H1 (cell line): ENCODE measurements around the gene OGFRL1. TPM values are rescaled to one million over a fixed set of nuclear protein-coding genes. Genes with fewer than 3 reads are reported as not detected.

Experiments
- CTCF ChIA-PET: fragments of 300-600 bp; sonication (Branson Sonifier 250); formaldehyde crosslinking; loops from one replicate; lab custom pipeline; 2021; ENCODE audit not compliant: partially characterized antibody; lab: Charles Lee
- POLR2A ChIA-PET: fragments of 300-600 bp; sonication (Branson Sonifier 250); formaldehyde crosslinking; loops from one replicate; lab custom pipeline; 2021; ENCODE audit warnings: inconsistent platforms; ENCODE audit not compliant: partially characterized antibody; lab: Charles Lee
- DNase-seq, 2 experiments: peaks; one replicate each; pipeline versions ENCODE4 v3.0.0 to v3.0.0-alpha.2; 2010 to 2022; ENCODE audit warnings: low spot score in 2 of 2, low read depth in 1 of 2, mixed read lengths in 1 of 2
- FAIRE-seq: peaks from 2 replicates; lab custom pipeline; 2011; peaks lifted over from hg19 to GRCh38; lab: Jason Lieb, UNC
- H2AFZ ChIP-seq: 2 replicates; pipeline ENCODE4 v1.8.1; 2012; ENCODE audit warnings: low read length, inconsistent platforms
- H2AK5ac ChIP-seq: 2 replicates; pipeline ENCODE4 v1.6.1; 2013; ENCODE audit warnings: low read depth, low read length
- H2BK120ac ChIP-seq: replicated peaks from 2 replicates; pipeline ENCODE3; 2013; ENCODE audit warnings: low read depth, low read length, inconsistent platforms
- H2BK12ac ChIP-seq: 2 replicates; pipeline ENCODE4 v1.6.1; 2013; ENCODE audit warnings: low read depth, low read length
- H2BK15ac ChIP-seq: 2 replicates; pipeline ENCODE4 v1.6.1; 2013; ENCODE audit warnings: low read length
- H2BK20ac ChIP-seq: 2 replicates; pipeline ENCODE4 v1.6.1; 2013; ENCODE audit warnings: low read length
- H2BK5ac ChIP-seq: 2 replicates; pipeline ENCODE4 v1.6.1; 2013; ENCODE audit warnings: low read depth, low read length
- H3K14ac ChIP-seq: 2 replicates; pipeline ENCODE4 v1.6.1; 2013; ENCODE audit warnings: inconsistent platforms; ENCODE audit not compliant: insufficient read length
- H3K18ac ChIP-seq: 2 replicates; pipeline ENCODE4 v1.6.1; 2013; ENCODE audit warnings: low read length; ENCODE audit errors: extremely low read depth
- H3K23ac ChIP-seq: 2 replicates; pipeline ENCODE4 v1.6.1; 2013; ENCODE audit warnings: inconsistent platforms; ENCODE audit not compliant: insufficient read length
- H3K23me2 ChIP-seq: 2 replicates; pipeline ENCODE4 v1.6.1; 2013; ENCODE audit warnings: low read depth, low read length
- H3K27ac ChIP-seq: 2 replicates; pipeline ENCODE4 v1.6.1; 2011; ENCODE audit warnings: low read depth, low read length, inconsistent platforms
- H3K27me3 ChIP-seq, 4 experiments: replicated peaks in 1 of 4; 1 replicate in 1 of 4; 2 replicates in 3 of 4; pipeline versions ENCODE4 v1.6.1 to v1.8.1; 2011 to 2013; ENCODE audit warnings: low read length in 3 of 4, mild to moderate bottlenecking in 3 of 4, inconsistent platforms in 2 of 4, mixed read lengths in 2 of 4, moderate library complexity in 1 of 4; ENCODE audit not compliant: control insufficient read depth in 3 of 4, insufficient read depth in 3 of 4; ENCODE audit errors: extremely low read depth in 1 of 4
- H3K36me3 ChIP-seq, 4 experiments: 2 replicates each; pipeline versions ENCODE4 v1.6.1 to v1.8.1; 2011 to 2013; ENCODE audit warnings: mild to moderate bottlenecking in 4 of 4, low read length in 3 of 4, moderate library complexity in 2 of 4, control low read depth in 1 of 4, inconsistent platforms in 1 of 4; ENCODE audit not compliant: insufficient read depth in 4 of 4, control insufficient read depth in 2 of 4
- H3K4ac ChIP-seq: replicated peaks from 2 replicates; pipeline ENCODE3; 2013; ENCODE audit warnings: low read length, low read depth, mixed read lengths, inconsistent platforms; ENCODE audit not compliant: insufficient read length
- H3K4me1 ChIP-seq, 4 experiments: replicated peaks in 1 of 4; 1 replicate in 1 of 4; 2 replicates in 3 of 4; pipeline versions ENCODE4 v1.6.1 to v1.8.1; 2011 to 2013; ENCODE audit warnings: low read length in 3 of 4, inconsistent platforms in 2 of 4, mixed read lengths in 1 of 4; ENCODE audit not compliant: insufficient read depth in 4 of 4, control insufficient read depth in 3 of 4
- H3K4me2 ChIP-seq, 2 experiments: 2 replicates each; pipeline versions ENCODE4 v1.6.1 to v1.8.1; 2011 to 2013; ENCODE audit warnings: low read depth in 2 of 2, low read length in 2 of 2, control low read depth in 1 of 2, inconsistent platforms in 1 of 2, mild to moderate bottlenecking in 1 of 2; ENCODE audit not compliant: insufficient read depth in 1 of 2
- H3K4me3 ChIP-seq, 4 experiments: fragments of 200-600, 300-600 bp in 1 of 4; sonication (generic), shearing (Covaris generic), sonication (Bioruptor Twin) in 1 of 4; 2 replicates each; pipeline versions ENCODE4 v1.5.1 to v1.8.1; 2011 to 2016; ENCODE audit warnings: low read length in 4 of 4, low read depth in 3 of 4, control low read depth in 2 of 4, inconsistent platforms in 2 of 4, mild to moderate bottlenecking in 2 of 4, mixed read lengths in 1 of 4, moderate library complexity in 1 of 4; ENCODE audit not compliant: insufficient read depth in 2 of 4; ENCODE audit errors: extremely low read depth in 1 of 4
- H3K56ac ChIP-seq: replicated peaks from 2 replicates; pipeline ENCODE3; 2013; ENCODE audit warnings: low read depth, mild to moderate bottlenecking, mixed read lengths, low read length, inconsistent platforms; ENCODE audit not compliant: insufficient read length
- H3K79me1 ChIP-seq: 2 replicates; pipeline ENCODE4 v1.6.1; 2013; ENCODE audit warnings: low read depth, low read length, control low read depth
- H3K79me2 ChIP-seq, 2 experiments: 2 replicates each; pipeline versions ENCODE4 v1.6.1 to v1.8.1; 2012 to 2013; ENCODE audit warnings: low read length in 2 of 2, mild to moderate bottlenecking in 2 of 2, inconsistent platforms in 1 of 2; ENCODE audit not compliant: insufficient read depth in 2 of 2, control insufficient read depth in 1 of 2
- H3K9ac ChIP-seq, 4 experiments: replicated peaks in 1 of 4; 1 replicate in 1 of 4; 2 replicates in 3 of 4; pipeline versions ENCODE4 v1.6.1 to v1.8.1; 2011 to 2013; ENCODE audit warnings: low read depth in 3 of 4, low read length in 3 of 4, control low read depth in 2 of 4, mild to moderate bottlenecking in 2 of 4, moderate library complexity in 2 of 4, inconsistent platforms in 1 of 4; ENCODE audit errors: extremely low read depth in 1 of 4
- H3K9me3 ChIP-seq, 2 experiments: 2 replicates each; pipeline versions ENCODE4 v1.6.1 to v1.8.1; 2012 to 2013; ENCODE audit warnings: mild to moderate bottlenecking in 2 of 2, moderate library complexity in 2 of 2, control low read depth in 1 of 2, inconsistent platforms in 1 of 2, low read depth in 1 of 2, low read length in 1 of 2, mixed read lengths in 1 of 2; ENCODE audit not compliant: insufficient read depth in 2 of 2
- H4K20me1 ChIP-seq, 2 experiments: replicated peaks in 1 of 2; 2 replicates each; pipeline versions ENCODE3 to v1.8.1; 2011 to 2013; ENCODE audit warnings: inconsistent platforms in 2 of 2, low read length in 2 of 2, mild to moderate bottlenecking in 1 of 2; ENCODE audit not compliant: insufficient read depth in 2 of 2, control insufficient read depth in 1 of 2
- H4K5ac ChIP-seq: 2 replicates; pipeline ENCODE4 v1.6.1; 2013; ENCODE audit warnings: low read length, low read depth, mixed read lengths, inconsistent platforms; ENCODE audit not compliant: insufficient read length
- H4K8ac ChIP-seq: 2 replicates; pipeline ENCODE4 v1.8.0; 2013; ENCODE audit warnings: mild to moderate bottlenecking, moderate library complexity, low read length, inconsistent platforms; ENCODE audit not compliant: insufficient read depth; ENCODE audit errors: extremely low read depth
- H4K91ac ChIP-seq: replicated peaks from 2 replicates; pipeline ENCODE3; 2013; ENCODE audit warnings: low read length, mixed read lengths, inconsistent platforms; ENCODE audit not compliant: insufficient read length
- ASH2L ChIP-seq: fragments of 200-600, 300-600 bp; sonication (generic); IDR thresholded peaks from one replicate; pipeline ENCODE4 v1.7.1; 2017; ENCODE audit warnings: low read length
- CBX5 ChIP-seq: fragments of 300-800, 300-1000 bp; sonication (generic); IDR thresholded peaks from 2 replicates; pipeline ENCODE4 v1.7.1; 2016; ENCODE audit warnings: antibody characterized with exemption, low read length, low read depth
- CBX8 ChIP-seq: fragments of 300-800, 300-1000 bp; sonication (generic); IDR thresholded peaks from 2 replicates; pipeline ENCODE4 v1.7.1; 2016; ENCODE audit warnings: low read depth, low read length, borderline replicate concordance
- CEBPB ChIP-seq: IDR thresholded peaks from 2 replicates; pipeline ENCODE4 v1.6.1; 2012; ENCODE audit warnings: low read depth, low read length
- EZH2 ChIP-seq: fragments of 200-600 bp; sonication (generic); IDR thresholded peaks from 2 replicates; pipeline ENCODE4 v1.7.1; 2012; ENCODE audit warnings: low read depth, mild to moderate bottlenecking, moderate library complexity, low read length, inconsistent platforms; ENCODE audit not compliant: severe bottlenecking
- HDAC6 ChIP-seq: IDR thresholded peaks from one replicate; pipeline ENCODE4 v1.7.1; 2012; ENCODE audit warnings: low read depth, mild to moderate bottlenecking, inconsistent platforms, low read length, moderate library complexity
- KDM1A ChIP-seq: fragments of 200-600, 300-600 bp; sonication (generic); IDR thresholded peaks from 2 replicates; pipeline ENCODE4 v1.7.1; 2016; ENCODE audit warnings: mild to moderate bottlenecking, low read length, borderline replicate concordance
- POLR2A ChIP-seq, 2 experiments: IDR thresholded peaks; 1 replicate in 1 of 2; 2 replicates in 1 of 2; pipeline ENCODE4 v1.6.1; 2011; ENCODE audit warnings: low read depth in 2 of 2, low read length in 2 of 2, mild to moderate bottlenecking in 2 of 2; ENCODE audit errors: control extremely low read depth in 1 of 2
- RAD21 ChIP-seq, 2 experiments: IDR thresholded peaks in 1 of 2; conservative IDR thresholded peaks in 1 of 2; 2 replicates each; pipeline ENCODE4 v1.6.1; 2011; ENCODE audit warnings: low read depth in 2 of 2, low read length in 2 of 2, improper control_type of control experiment in 1 of 2, inconsistent platforms in 1 of 2, mild to moderate bottlenecking in 1 of 2, moderate library complexity in 1 of 2
- RNF2 ChIP-seq: fragments of 200-900, 300-1000 bp; sonication (generic); IDR thresholded peaks from 2 replicates; pipeline ENCODE4 v1.7.1; 2016; ENCODE audit warnings: borderline replicate concordance, low read depth, mild to moderate bottlenecking, antibody characterized with exemption, low read length; ENCODE audit not compliant: poor library complexity, severe bottlenecking; ENCODE audit errors: missing control alignments
- RXRA ChIP-seq: IDR thresholded peaks from 2 replicates; pipeline ENCODE4 v1.6.1; 2011; ENCODE audit warnings: low read depth, mild to moderate bottlenecking, low read length, moderate library complexity; ENCODE audit not compliant: insufficient read depth
- SIX5 ChIP-seq: IDR thresholded peaks from 2 replicates; pipeline ENCODE4 v1.6.1; 2011; ENCODE audit warnings: mild to moderate bottlenecking, low read depth, low read length
- SP1 ChIP-seq: IDR thresholded peaks from 2 replicates; pipeline ENCODE4 v1.6.1; 2011; ENCODE audit warnings: low read depth, low read length
- TBP ChIP-seq: IDR thresholded peaks from 2 replicates; pipeline ENCODE4 v1.6.1; 2011; ENCODE audit warnings: low read depth, low read length, improper control_type of control experiment
- ZNF274 ChIP-seq: IDR thresholded peaks from 2 replicates; pipeline ENCODE4 v1.7.0; 2012; ENCODE audit warnings: low read length, borderline replicate concordance; ENCODE audit errors: extremely low read depth
- WGBS, 2 experiments: shearing (Covaris generic) in 1 of 2; methylation state at CpG; one replicate each; pipeline versions ENCODE4 v1.1.6 to v1.1.7; 2013 to 2015; ENCODE audit warnings: low lambda C conversion rate in 2 of 2, mixed read lengths in 2 of 2, inconsistent platforms in 1 of 2, low coverage in 1 of 2, missing lambda C conversion rate in 1 of 2; ENCODE audit not compliant: insufficient replicate concordance in 2 of 2, insufficient coverage in 1 of 2, insufficient read length in 1 of 2; ENCODE audit errors: extremely low coverage in 1 of 2, missing lambda C conversion rate in 1 of 2; 5-methylcytosine and 5-hydroxymethylcytosine counted together
- polyA plus RNA-seq, 7 experiments: library from polyadenylated mRNA; depleted of rRNA in 3 of 7; stranded (reverse) in 5 of 7; unstranded in 2 of 7; fragments of >200 nt in 5 of 7; fragments of 200-250 nt in 2 of 7; gene quantifications; 1 replicate in 5 of 7; 2 replicates in 1 of 7; 4 replicates in 1 of 7; pipeline versions ENCODE4 v1.2.1 to v1.2.3, GENCODE V29; 2011 to 2013; ENCODE audit warnings: missing spikeins in 2 of 7, mixed read lengths in 2 of 7
- total RNA-seq: library from RNA; stranded (reverse); fragmentation: NEBNext Ultra II Directional; extraction: Animal tissue kit (Norgen Biotek cat#: 25700); gene quantifications from 2 replicates; pipeline ENCODE4 v1.2.1, GENCODE V29; 2021

OGFRL1 gene
- total and polyA plus RNA-seq, 2 of the 8 experiments (the other 6 are each of a cell fraction or from before 2014, with no cell fraction given), result 1.1 to 9.0 TPM

- no peaks in the 10 kb centered on the region for H3K79me2 ChIP-seq
- no peak overlapping the region for H4K5ac ChIP-seq
- no peak overlapping the region for H2BK120ac ChIP-seq
- no peak overlapping the region for H3K18ac ChIP-seq
- FAIRE-seq, result no peak
- no peak overlapping the region for H2AK5ac ChIP-seq
- no peak overlapping the region for H2BK15ac ChIP-seq
- ChIA-PET CTCF (interaction anchor here (0.5 to 0.6 kb wide), 2 partner anchors 10 to 318 kb away, joined by 3 read pairs; no protein-coding TSS in a partner anchor), POLR2A (no interaction called here)
- no peak overlapping the region for H3K56ac ChIP-seq
- H3K14ac ChIP-seq, result no peak overlapping the region
- H4K8ac ChIP-seq, result no peak overlapping the region
- no peak overlapping the region for H3K4ac ChIP-seq
- H3K79me1 ChIP-seq, result no peaks in the 10 kb centered on the region
- H3K4me1 ChIP-seq, result peaks cover 1 to 6% (median 2%) of the 10 kb centered on the region in 4 experiments; a peak in 4 of 7 replicates
- no peaks in the 10 kb centered on the region for H3K9me3 ChIP-seq
- no peaks in the 10 kb centered on the region for H4K20me1 ChIP-seq
- peaks cover 0 to 9% (median 0%) of the 10 kb centered on the region in 4 experiments; a peak in 2 of 8 replicates for H3K36me3 ChIP-seq
- H3K27ac ChIP-seq, result no peak overlapping the region
- H2BK12ac ChIP-seq, result no peak overlapping the region
- peak overlapping the region in 1 of 2 experiments; percentile 91; a peak in 1 of 4 replicates for H3K4me2 ChIP-seq
- H3K27me3 ChIP-seq, result no peaks in the 10 kb centered on the region; a peak in 1 of 7 replicates
- peaks cover 7% of the 10 kb centered on the region for H3K23me2 ChIP-seq
- DNase-seq, result no peak
- H2BK20ac ChIP-seq, result no peak overlapping the region
- no peak overlapping the region for H3K23ac ChIP-seq
- WGBS, 2 experiments, result 88% methylated on average over 4 of the region's 4 CpGs; no CpG with 5 or more reads in 1 of the 2 experiments
- no peak overlapping the region for H3K4me3 ChIP-seq
- no peak overlapping the region for H2BK5ac ChIP-seq
- no peak overlapping the region for H3K9ac ChIP-seq
- H2AFZ ChIP-seq, result no peak overlapping the region
- H4K91ac ChIP-seq, result no peak overlapping the region
- TF ChIP-seq EZH2 (no peak), HDAC6 (no peak), KDM1A (no peak), CBX5 (no peak), RAD21 (IDR thresholded peaks at IDR 0.05 in 1 of 2, conservative IDR thresholded peaks at IDR 0.05 in 1 of 2; ENCODE audit: low read depth in 2 of 2, low read length in 2 of 2) (no peak), CBX8 (no peak), ZNF274 (no peak), SP1 (no peak), CEBPB (no peak), ASH2L (no peak), RXRA (no peak), POLR2A (IDR thresholded peaks at IDR 0.05; ENCODE audit: control extremely low read depth in 1 of 2, low read depth in 2 of 2, low read length in 2 of 2) (no peak), RNF2 (no peak), TBP (no peak), SIX5 (no peak)
Observed at GRCh38 chr6:71292001-71292400, 3.4 kb downstream of the OGFRL1 start.
